Left ventricle myocardium inferior (tissue), 1 donor: ENCODE measurements around the gene LDAH. TPM values are rescaled to one million over a fixed set of nuclear protein-coding genes. Genes with fewer than 3 reads are reported as not detected.

Experiments
- DNase-seq: peaks from one replicate; pipeline ENCODE4 v3.0.0-alpha.2; 2020
- H3K27ac ChIP-seq: fragments of 200-600 bp; replicated peaks from 2 replicates; pipeline ENCODE4 v1.8.0; 2021
- H3K27me3 ChIP-seq: fragments of 200-600 bp; 2 replicates; pipeline ENCODE4 v1.8.0; 2021; ENCODE audit warnings: low read depth
- H3K36me3 ChIP-seq: fragments of 200-600 bp; 2 replicates; pipeline ENCODE4 v1.8.0; 2021
- H3K4me1 ChIP-seq: fragments of 200-600 bp; 2 replicates; pipeline ENCODE4 v1.8.0; 2021
- H3K4me3 ChIP-seq: fragments of 200-600 bp; 2 replicates; pipeline ENCODE4 v1.8.0; 2021; ENCODE audit warnings: mild to moderate bottlenecking, moderate library complexity
- H3K9me3 ChIP-seq: fragments of 200-600 bp; replicated peaks from 2 replicates; pipeline ENCODE4 v1.8.0; 2021
- intact Hi-C: fragments of 100-400 bp; cut with micrococcal nuclease; formaldehyde crosslinking; loops from one replicate; pipeline ENCODE4 v1.11.0; 2022
- total RNA-seq: library from RNA; stranded (reverse); fragmentation: NEBNext Ultra II Directional; extraction: Animal tissue kit (Norgen Biotek cat#: 25700); gene quantifications from one replicate; pipeline ENCODE4 v1.2.1, GENCODE V29; 2021
- TF ChIP-seq, protein P1 (sequence below): fragments of 200-600 bp; IDR thresholded peaks from 2 replicates; pipeline ENCODE4 v1.8.0; 2021; ENCODE audit warnings: antibody characterized with exemption, mild to moderate bottlenecking, borderline replicate concordance
- donor health status: DM: no; HTN: yes; CAD: no; lungs with severe emphysema.

Gene LDAH
- total RNA-seq, 1 donor from 2014 or later, result 8.5 TPM

DNA sequence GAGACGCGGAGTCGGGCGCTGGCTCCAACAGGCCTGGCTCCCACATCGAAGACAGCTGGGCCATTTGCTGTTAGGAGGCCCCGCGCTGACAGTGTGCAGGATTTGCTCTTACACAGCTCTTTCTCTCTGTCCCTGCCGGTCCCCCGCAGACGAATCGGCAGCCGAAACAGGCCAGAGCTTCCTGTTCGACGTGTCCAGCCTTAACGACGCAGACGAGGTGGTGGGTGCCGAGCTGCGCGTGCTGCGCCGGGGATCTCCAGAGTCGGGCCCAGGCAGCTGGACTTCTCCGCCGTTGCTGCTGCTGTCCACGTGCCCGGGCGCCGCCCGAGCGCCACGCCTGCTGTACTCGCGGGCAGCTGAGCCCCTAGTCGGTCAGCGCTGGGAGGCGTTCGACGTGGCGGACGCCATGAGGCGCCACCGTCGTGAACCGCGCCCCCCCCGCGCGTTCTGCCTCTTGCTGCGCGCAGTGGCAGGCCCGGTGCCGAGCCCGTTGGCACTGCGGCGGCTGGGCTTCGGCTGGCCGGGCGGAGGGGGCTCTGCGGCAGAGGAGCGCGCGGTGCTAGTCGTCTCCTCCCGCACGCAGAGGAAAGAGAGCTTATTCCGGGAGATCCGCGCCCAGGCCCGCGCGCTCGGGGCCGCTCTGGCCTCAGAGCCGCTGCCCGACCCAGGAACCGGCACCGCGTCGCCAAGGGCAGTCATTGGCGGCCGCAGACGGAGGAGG lies 152.4 kb downstream of the LDAH start:
- H3K9me3 ChIP-seq, result no peaks in the 10 kb centered on the region
- peaks cover 89% of the 10 kb centered on the region for H3K27me3 ChIP-seq
- no peak overlapping the region for H3K27ac ChIP-seq
- peak overlapping the region; percentile 67 for H3K4me3 ChIP-seq
- intact Hi-C loops, result no loop called here
- H3K4me1 ChIP-seq, result peaks cover 76% of the 10 kb centered on the region
- TF ChIP-seq, protein P1, sequence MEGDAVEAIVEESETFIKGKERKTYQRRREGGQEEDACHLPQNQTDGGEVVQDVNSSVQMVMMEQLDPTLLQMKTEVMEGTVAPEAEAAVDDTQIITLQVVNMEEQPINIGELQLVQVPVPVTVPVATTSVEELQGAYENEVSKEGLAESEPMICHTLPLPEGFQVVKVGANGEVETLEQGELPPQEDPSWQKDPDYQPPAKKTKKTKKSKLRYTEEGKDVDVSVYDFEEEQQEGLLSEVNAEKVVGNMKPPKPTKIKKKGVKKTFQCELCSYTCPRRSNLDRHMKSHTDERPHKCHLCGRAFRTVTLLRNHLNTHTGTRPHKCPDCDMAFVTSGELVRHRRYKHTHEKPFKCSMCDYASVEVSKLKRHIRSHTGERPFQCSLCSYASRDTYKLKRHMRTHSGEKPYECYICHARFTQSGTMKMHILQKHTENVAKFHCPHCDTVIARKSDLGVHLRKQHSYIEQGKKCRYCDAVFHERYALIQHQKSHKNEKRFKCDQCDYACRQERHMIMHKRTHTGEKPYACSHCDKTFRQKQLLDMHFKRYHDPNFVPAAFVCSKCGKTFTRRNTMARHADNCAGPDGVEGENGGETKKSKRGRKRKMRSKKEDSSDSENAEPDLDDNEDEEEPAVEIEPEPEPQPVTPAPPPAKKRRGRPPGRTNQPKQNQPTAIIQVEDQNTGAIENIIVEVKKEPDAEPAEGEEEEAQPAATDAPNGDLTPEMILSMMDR, result no peak
- DNase-seq, result no peak
- no peaks in the 10 kb centered on the region for H3K36me3 ChIP-seq

DNA sequence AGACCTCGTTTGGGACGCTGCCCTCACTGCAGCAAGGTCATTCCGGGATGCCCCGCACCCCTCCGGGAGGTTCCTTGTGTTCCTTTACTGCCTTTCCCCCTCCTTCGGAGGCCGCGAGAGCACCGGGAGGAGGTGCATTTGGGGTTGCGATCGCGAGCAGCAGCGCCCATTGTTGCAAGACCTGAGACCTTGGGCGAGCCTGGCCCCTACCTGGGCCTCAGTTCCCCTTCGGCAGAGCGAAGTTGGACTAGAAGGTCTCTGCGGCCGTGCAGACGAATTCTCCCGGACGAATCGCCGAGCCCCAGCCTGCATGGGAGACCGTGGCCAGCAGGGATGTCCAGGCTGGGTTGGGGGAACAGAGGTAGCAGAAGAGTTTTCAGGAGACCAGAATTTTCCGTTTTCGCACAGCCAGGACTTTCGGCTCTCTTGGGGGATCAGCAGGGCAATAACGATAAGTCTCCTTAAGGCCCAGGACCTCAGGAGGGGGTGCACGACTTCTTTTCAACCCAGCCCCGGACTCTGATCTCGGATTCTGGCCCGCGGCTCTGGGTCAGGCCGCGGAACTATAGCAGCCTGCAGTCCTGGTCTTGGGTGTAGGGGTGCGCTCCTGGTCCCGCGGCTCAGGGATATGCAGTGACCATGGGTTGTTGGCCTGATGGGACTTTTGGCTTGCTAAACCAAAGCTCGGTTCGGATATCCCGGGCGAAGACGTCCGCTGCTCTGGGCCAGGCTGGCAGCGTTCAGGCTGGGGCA lies 153.2 kb downstream of the LDAH start:
- no peak overlapping the region for H3K27ac ChIP-seq
- H3K4me1 ChIP-seq, result peaks cover 73% of the 10 kb centered on the region
- H3K9me3 ChIP-seq, result no peaks in the 10 kb centered on the region
- DNase-seq, result no peak
- intact Hi-C loops, result no loop called here
- TF ChIP-seq, protein P1, result no peak
- H3K27me3 ChIP-seq, result peaks cover 97% of the 10 kb centered on the region
- no peaks in the 10 kb centered on the region for H3K36me3 ChIP-seq
- H3K4me3 ChIP-seq, result peak overlapping the region; percentile 67

DNA sequence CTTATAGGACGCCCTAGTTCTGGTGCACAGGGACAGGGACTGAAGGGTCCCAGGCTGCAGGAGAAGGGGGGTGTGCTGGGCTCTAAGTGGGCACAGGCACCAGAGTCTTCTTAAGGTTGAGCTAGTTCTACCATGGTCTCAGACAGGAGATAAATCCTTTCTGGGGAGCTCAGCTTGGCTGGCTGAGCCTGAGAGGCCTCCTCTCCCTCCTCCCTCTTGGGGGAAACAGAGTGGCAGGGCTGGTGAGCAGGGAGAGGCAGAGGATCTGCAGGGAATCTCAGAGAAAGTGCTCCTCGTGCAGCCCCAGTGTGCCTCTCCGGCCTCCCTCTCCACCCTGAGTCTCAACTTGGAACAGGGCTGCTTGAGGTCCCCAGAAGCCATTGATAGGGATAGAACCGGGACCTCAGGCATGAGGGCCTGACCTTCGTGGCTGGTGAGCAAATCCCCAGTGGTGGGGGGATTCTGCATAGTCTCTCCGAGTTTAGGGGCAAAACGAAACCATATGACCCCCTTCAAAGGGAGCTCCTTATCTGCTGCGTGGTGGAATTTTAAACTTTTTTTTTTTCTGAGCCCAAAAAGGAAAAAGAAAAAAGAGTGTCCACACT lies 153.9 kb downstream of the LDAH start:
- TF ChIP-seq, protein P1, result no peak
- H3K27ac ChIP-seq, result peak overlapping the region; percentile 23
- peaks cover 66% of the 10 kb centered on the region for H3K4me1 ChIP-seq
- H3K27me3 ChIP-seq, result peaks cover 98% of the 10 kb centered on the region
- intact Hi-C loops, result no loop called here
- no peaks in the 10 kb centered on the region for H3K9me3 ChIP-seq
- no peak for DNase-seq
- no peaks in the 10 kb centered on the region for H3K36me3 ChIP-seq
- peak overlapping the region; percentile 67 for H3K4me3 ChIP-seq

DNA sequence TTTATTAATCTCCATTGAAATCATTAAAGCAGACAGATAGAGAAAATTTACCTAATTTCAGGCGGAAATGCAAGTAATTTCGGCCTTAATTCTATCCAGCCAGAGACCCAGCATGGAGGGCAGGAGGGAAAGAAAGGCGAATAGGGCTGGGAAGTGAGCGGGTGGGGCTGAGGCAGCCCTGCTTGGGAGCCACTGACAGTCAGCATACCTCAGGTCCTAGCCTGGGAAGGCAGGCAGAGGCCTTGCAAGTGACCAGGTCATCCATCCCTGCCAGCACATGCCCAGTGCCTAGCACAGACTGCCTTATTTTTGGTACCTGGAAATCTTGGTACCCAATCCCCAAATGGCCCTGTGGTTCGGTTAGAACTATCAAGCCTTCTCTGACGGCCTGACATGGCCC lies 154.4 kb downstream of the LDAH start:
- intact Hi-C loops, result no loop called here
- Histone ChIP-seq H3K4me3 (peak overlapping the region; percentile 67), H3K27ac (peak overlapping the region; percentile 23), H3K36me3 (no peaks in the 10 kb centered on the region), H3K9me3 (no peaks in the 10 kb centered on the region), H3K27me3 (peaks cover 98% of the 10 kb centered on the region), H3K4me1 (peaks cover 64% of the 10 kb centered on the region)
- TF ChIP-seq, protein P1, result no peak
- DNase-seq, result no peak

DNA sequence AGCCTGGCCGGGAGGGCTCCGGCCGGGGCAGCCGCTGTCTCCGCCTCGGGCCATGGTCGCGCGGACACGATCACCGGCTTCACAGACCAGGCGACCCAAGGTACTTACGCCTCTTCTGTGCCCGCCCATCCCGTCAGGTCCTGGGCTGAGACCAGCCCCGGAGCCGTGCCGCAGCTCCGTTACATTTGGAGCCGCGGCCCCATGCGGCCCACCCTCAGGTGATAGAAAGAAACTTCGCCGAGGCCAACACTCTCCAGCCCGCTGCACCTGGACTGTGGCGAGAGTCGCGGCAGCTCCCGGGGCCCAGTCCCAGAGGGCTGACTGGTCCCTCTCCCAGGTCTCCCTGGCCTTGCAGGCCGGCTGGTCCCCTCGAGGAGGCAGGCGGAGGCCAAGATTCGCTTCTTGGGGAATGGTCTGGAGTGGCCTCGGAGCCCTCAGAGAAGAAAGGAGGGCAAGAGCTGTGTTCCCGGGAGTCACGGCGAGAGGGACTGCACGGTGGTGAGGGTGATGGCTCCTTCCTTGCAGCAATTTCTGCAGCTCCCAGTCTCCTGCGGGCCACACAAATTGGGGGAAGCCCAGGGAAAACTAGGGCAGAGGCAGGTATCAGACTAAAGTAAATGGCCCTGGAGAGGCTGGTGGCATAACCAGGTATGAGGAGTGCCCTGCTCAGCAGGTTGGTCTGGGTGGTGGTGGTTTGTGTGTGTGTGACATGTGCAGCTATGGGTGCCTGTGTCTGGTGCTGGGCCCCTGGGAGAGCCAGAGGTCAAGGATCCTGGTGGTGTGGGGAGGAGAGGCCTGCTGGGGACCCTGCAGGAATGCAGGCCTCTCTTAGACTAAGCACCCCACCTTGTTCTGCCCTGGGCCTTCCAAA lies 155.1 kb downstream of the LDAH start:
- intact Hi-C loops, result no loop called here

More for the DNA sequence above, 155.1 kb downstream of the LDAH start:
- H3K9me3 ChIP-seq, result no peaks in the 10 kb centered on the region
- H3K4me1 ChIP-seq, result peaks cover 64% of the 10 kb centered on the region
- H3K27ac ChIP-seq, result peak overlapping the region; percentile 44
- H3K27me3 ChIP-seq, result peaks cover 98% of the 10 kb centered on the region
- no peaks in the 10 kb centered on the region for H3K36me3 ChIP-seq
- TF ChIP-seq, protein P1, result no peak
- DNase-seq, result no peak
- H3K4me3 ChIP-seq, result peak overlapping the region; percentile 67
